Neural progenitor cell (in vitro differentiated cells): ENCODE results near the gene ARTN. TPM values are rescaled to one million over a fixed set of nuclear protein-coding genes. Genes with fewer than 3 reads are reported as not detected.

Source experiments
- DNase-seq: peaks from one replicate; pipeline ENCODE4 v3.0.0-alpha.2; 2016; ENCODE audit warnings: low spot score
- H2AFZ ChIP-seq: fragments of 200-600 bp; sonication (generic); replicated peaks from 2 replicates; pipeline ENCODE4 v1.6.1; 2016; ENCODE audit warnings: antibody characterized with exemption
- H3F3A ChIP-seq: fragments of 200-600 bp; sonication (generic); 2 replicates; pipeline ENCODE4 v1.6.1; 2016; ENCODE audit warnings: antibody characterized with exemption, low read depth
- H3K27ac ChIP-seq: fragments of 200-600 bp; sonication (generic); 2 replicates; pipeline ENCODE4 v1.5.1; 2016; ENCODE audit warnings: mild to moderate bottlenecking
- H3K27me3 ChIP-seq: fragments of 200-600 bp; sonication (generic); 2 replicates; pipeline ENCODE4 v1.6.1; 2016; ENCODE audit warnings: mild to moderate bottlenecking, moderate library complexity
- H3K36me3 ChIP-seq: fragments of 200-600 bp; sonication (generic); 2 replicates; pipeline ENCODE4 v1.5.1; 2016
- H3K4me1 ChIP-seq: fragments of 200-600 bp; sonication (generic); 2 replicates; pipeline ENCODE4 v1.6.1; 2016; ENCODE audit warnings: mixed run types
- H3K4me2 ChIP-seq: fragments of 200-600 bp; sonication (generic); 2 replicates; pipeline ENCODE4 v1.6.1; 2016
- H3K4me3 ChIP-seq: fragments of 200-600 bp; sonication (generic); 2 replicates; pipeline ENCODE4 v1.5.1; 2016
- H3K79me2 ChIP-seq: fragments of 200-600 bp; sonication (generic); 2 replicates; pipeline ENCODE4 v1.6.1; 2016; ENCODE audit warnings: low read depth
- H3K9ac ChIP-seq: fragments of 200-600 bp; sonication (generic); 2 replicates; pipeline ENCODE4 v1.6.1; 2016
- H3K9me3 ChIP-seq: fragments of 200-600 bp; sonication (generic); 2 replicates; pipeline ENCODE4 v1.5.1; 2016; ENCODE audit warnings: low read depth
- H4K20me1 ChIP-seq: fragments of 200-600 bp; sonication (generic); 2 replicates; pipeline ENCODE4 v1.6.1; 2016; ENCODE audit warnings: low read depth
- H3K27ac Mint-ChIP-seq: 3 replicates; pipeline ENCODE4 v1.8.0; 2021; ENCODE audit warnings: mixed read lengths
- H3K27me3 Mint-ChIP-seq: 2 replicates; pipeline ENCODE4 v1.8.0; 2022; ENCODE audit warnings: low read depth, mild to moderate bottlenecking, inconsistent platforms, moderate library complexity, mixed read lengths; ENCODE audit not compliant: insufficient read depth
- H3K36me3 Mint-ChIP-seq: 3 replicates; pipeline ENCODE4 v1.8.0; 2021; ENCODE audit warnings: mixed read lengths
- H3K4me1 Mint-ChIP-seq: 3 replicates; pipeline ENCODE4 v1.8.0; 2021; ENCODE audit warnings: mixed read lengths
- H3K4me3 Mint-ChIP-seq: 3 replicates; pipeline ENCODE4 v1.8.0; 2021; ENCODE audit warnings: mild to moderate bottlenecking, moderate library complexity, mixed read lengths
- H3K9me3 Mint-ChIP-seq: 3 replicates; pipeline ENCODE4 v1.8.0; 2020; ENCODE audit warnings: mixed read lengths
- CTCF ChIP-seq: fragments of 200-600 bp; sonication (generic); IDR thresholded peaks from 2 replicates; pipeline ENCODE4 v1.5.1; 2017; ENCODE audit warnings: antibody characterized with exemption, mild to moderate bottlenecking
- EZH2 ChIP-seq: fragments of 200-600 bp; sonication (generic); IDR thresholded peaks from 2 replicates; pipeline ENCODE4 v1.6.1; 2017; ENCODE audit warnings: antibody characterized with exemption, mild to moderate bottlenecking, moderate library complexity
- EZH2phosphoT487 ChIP-seq: fragments of 200-600 bp; sonication (generic); IDR thresholded peaks from 2 replicates; pipeline ENCODE4 v1.6.1; 2017; ENCODE audit warnings: antibody characterized with exemption
- total RNA-seq: library from RNA; depleted of rRNA; stranded (reverse); fragments of >200 nt; gene quantifications from 2 replicates; pipeline ENCODE4 v1.2.3, GENCODE V29; 2015; ENCODE audit warnings: low replicate concordance

The ARTN gene
- total RNA-seq, 1 donor from 2014 or later = 4.1 TPM

- H3K9ac ChIP-seq = no peak overlapping the region
- Mint-ChIP-seq H3K36me3 (peaks cover 7% of the 10 kb centered on the region), H3K4me1 (no peaks in the 10 kb centered on the region), H3K9me3 (no peaks in the 10 kb centered on the region), H3K27ac (no peak overlapping the region), H3K27me3 (peaks cover 7% of the 10 kb centered on the region), H3K4me3 (no peak overlapping the region)
- no peaks in the 10 kb centered on the region for H3K9me3 ChIP-seq
- H2AFZ ChIP-seq = no peak overlapping the region
- no peaks in the 10 kb centered on the region for H4K20me1 ChIP-seq
- H3F3A ChIP-seq = no peaks in the 10 kb centered on the region
- H3K79me2 ChIP-seq = no peaks in the 10 kb centered on the region
- no peak for DNase-seq
- no peak overlapping the region for H3K27ac ChIP-seq
- no peaks in the 10 kb centered on the region for H3K4me1 ChIP-seq
- H3K4me3 ChIP-seq = no peak overlapping the region
- TF ChIP-seq EZH2phosphoT487 (no peak), CTCF (no peak), EZH2 (no peak)
- no peaks in the 10 kb centered on the region for H3K36me3 ChIP-seq
- H3K4me2 ChIP-seq = no peak overlapping the region
- H3K27me3 ChIP-seq = no peaks in the 10 kb centered on the region
Measured at GRCh38 chr1:43901196-43901961, 32.2 kb upstream of the ARTN start.

GRCh38 chr1:43902058-43902831 lies 31.4 kb upstream of the ARTN start:
- Histone ChIP-seq H3K27me3 (no peaks in the 10 kb centered on the region), H3K4me3 (no peak overlapping the region), H3K4me1 (no peaks in the 10 kb centered on the region), H3K4me2 (no peak overlapping the region), H2AFZ (no peak overlapping the region), H3K36me3 (no peaks in the 10 kb centered on the region), H3F3A (no peaks in the 10 kb centered on the region), H3K27ac (no peak overlapping the region), H3K9ac (no peak overlapping the region), H4K20me1 (no peaks in the 10 kb centered on the region), H3K9me3 (no peaks in the 10 kb centered on the region), H3K79me2 (no peaks in the 10 kb centered on the region)
- TF ChIP-seq EZH2phosphoT487 = no peak
- TF ChIP-seq EZH2 = no peak
- no peak for TF ChIP-seq CTCF
- Mint-ChIP-seq H3K4me3 (no peak overlapping the region), H3K27me3 (peaks cover 7% of the 10 kb centered on the region), H3K4me1 (no peaks in the 10 kb centered on the region), H3K9me3 (no peaks in the 10 kb centered on the region), H3K27ac (no peak overlapping the region), H3K36me3 (peaks cover 6% of the 10 kb centered on the region)
- DNase-seq = no peak

- Mint-ChIP-seq H3K27ac (no peak overlapping the region), H3K4me3 (no peak overlapping the region), H3K27me3 (peaks cover 7% of the 10 kb centered on the region), H3K36me3 (peaks cover 2% of the 10 kb centered on the region), H3K9me3 (no peaks in the 10 kb centered on the region), H3K4me1 (no peaks in the 10 kb centered on the region)
- H4K20me1 ChIP-seq = no peaks in the 10 kb centered on the region
- no peak overlapping the region for H3K4me2 ChIP-seq
- no peaks in the 10 kb centered on the region for H3F3A ChIP-seq
- no peaks in the 10 kb centered on the region for H3K79me2 ChIP-seq
- no peak overlapping the region for H3K4me3 ChIP-seq
- no peak overlapping the region for H3K9ac ChIP-seq
- no peaks in the 10 kb centered on the region for H3K9me3 ChIP-seq
- no peaks in the 10 kb centered on the region for H3K36me3 ChIP-seq
- DNase-seq = no peak
- no peak overlapping the region for H3K27ac ChIP-seq
- H2AFZ ChIP-seq = no peak overlapping the region
- no peaks in the 10 kb centered on the region for H3K27me3 ChIP-seq
- no peak for TF ChIP-seq CTCF
- TF ChIP-seq EZH2 = no peak
- TF ChIP-seq EZH2phosphoT487 = no peak
- H3K4me1 ChIP-seq = no peaks in the 10 kb centered on the region
Measured at GRCh38 chr1:43904660-43905551, 28.7 kb upstream of the ARTN start.
